Spleen (tissue), 7 donors: ENCODE measurements around the gene DDX31.

Experiments used
- CTCF ChIP-seq, 11 experiments: fragments of 200-600 bp in 7 of 11; fragments of 450-650 bp in 4 of 11; sonication (generic) in 4 of 11; IDR thresholded peaks in 8 of 11; conservative IDR thresholded peaks in 3 of 11; 1 replicate in 7 of 11; 2 replicates in 4 of 11; pipeline versions ENCODE4 v1.4.0 to v1.8.0; 2016 to 2021; ENCODE audit warnings: antibody characterized with exemption in 11 of 11, inconsistent platforms in 4 of 11, mild to moderate bottlenecking in 1 of 11
- POLR2A ChIP-seq, 3 donors: fragments of 450-650 bp; IDR thresholded peaks; one replicate each; pipeline ENCODE4 v1.5.1; 2017; ENCODE audit warnings: antibody characterized with exemption in 3 of 3, mild to moderate bottlenecking in 1 of 3
- POLR2AphosphoS5 ChIP-seq, 3 donors: sonication (generic); formaldehyde crosslinking; IDR thresholded peaks; one replicate each; pipeline ENCODE4 v1.5.1; 2017; ENCODE audit warnings: antibody characterized with exemption in 3 of 3
- donor health status: DM: no; HTN: no; CAD: no; lungs with moderate emphysema.
- donor health status: DM: no; HTN: no; CAD: no.
- donor health status: DM: no; HTN: no; CAD: no.

GRCh38 chr9:132589148-132590036 lies 80.4 kb downstream of the DDX31 start:
- no peak for TF ChIP-seq CTCF (IDR thresholded peaks at IDR 0.05 in 8 of 11, conservative IDR thresholded peaks at IDR 0.05 in 3 of 11)
- no peak for TF ChIP-seq POLR2A (IDR thresholded peaks at IDR 0.05)
- TF ChIP-seq POLR2AphosphoS5 (IDR thresholded peaks at IDR 0.05): no peak
